Ishikawa (cell line): ENCODE measurements around the gene MYO7B.

ENCODE experiments used
- CEBPB ChIP-seq: IDR thresholded peaks from 2 replicates; pipeline ENCODE4 v1.6.1; 2012
- CREB1 ChIP-seq: IDR thresholded peaks from 2 replicates; pipeline ENCODE4 v1.6.1; 2012; ENCODE audit warnings: low read depth
- EP300 ChIP-seq: IDR thresholded peaks from 2 replicates; pipeline ENCODE4 v1.6.1; 2012; ENCODE audit warnings: borderline replicate concordance
- FOXM1 ChIP-seq: IDR thresholded peaks from 2 replicates; pipeline ENCODE4 v1.6.1; 2012; ENCODE audit warnings: low read depth, borderline replicate concordance
- MAX ChIP-seq: IDR thresholded peaks from 2 replicates; pipeline ENCODE4 v1.6.1; 2012
- NFIC ChIP-seq: IDR thresholded peaks from 2 replicates; pipeline ENCODE4 v1.6.1; 2012
- TAF1 ChIP-seq: IDR thresholded peaks from 2 replicates; pipeline ENCODE4 v1.6.1; 2012; ENCODE audit warnings: low read depth, mild to moderate bottlenecking
- TCF12 ChIP-seq: IDR thresholded peaks from 2 replicates; pipeline ENCODE4 v1.6.1; 2012; ENCODE audit warnings: low read depth
- YY1 ChIP-seq: IDR thresholded peaks from 2 replicates; pipeline ENCODE4 v1.6.1; 2012; ENCODE audit warnings: low read depth
- TF ChIP-seq, protein P1 (sequence below): IDR thresholded peaks from 2 replicates; pipeline ENCODE4 v1.6.1; 2012; ENCODE audit warnings: low read depth, mild to moderate bottlenecking

DNA sequence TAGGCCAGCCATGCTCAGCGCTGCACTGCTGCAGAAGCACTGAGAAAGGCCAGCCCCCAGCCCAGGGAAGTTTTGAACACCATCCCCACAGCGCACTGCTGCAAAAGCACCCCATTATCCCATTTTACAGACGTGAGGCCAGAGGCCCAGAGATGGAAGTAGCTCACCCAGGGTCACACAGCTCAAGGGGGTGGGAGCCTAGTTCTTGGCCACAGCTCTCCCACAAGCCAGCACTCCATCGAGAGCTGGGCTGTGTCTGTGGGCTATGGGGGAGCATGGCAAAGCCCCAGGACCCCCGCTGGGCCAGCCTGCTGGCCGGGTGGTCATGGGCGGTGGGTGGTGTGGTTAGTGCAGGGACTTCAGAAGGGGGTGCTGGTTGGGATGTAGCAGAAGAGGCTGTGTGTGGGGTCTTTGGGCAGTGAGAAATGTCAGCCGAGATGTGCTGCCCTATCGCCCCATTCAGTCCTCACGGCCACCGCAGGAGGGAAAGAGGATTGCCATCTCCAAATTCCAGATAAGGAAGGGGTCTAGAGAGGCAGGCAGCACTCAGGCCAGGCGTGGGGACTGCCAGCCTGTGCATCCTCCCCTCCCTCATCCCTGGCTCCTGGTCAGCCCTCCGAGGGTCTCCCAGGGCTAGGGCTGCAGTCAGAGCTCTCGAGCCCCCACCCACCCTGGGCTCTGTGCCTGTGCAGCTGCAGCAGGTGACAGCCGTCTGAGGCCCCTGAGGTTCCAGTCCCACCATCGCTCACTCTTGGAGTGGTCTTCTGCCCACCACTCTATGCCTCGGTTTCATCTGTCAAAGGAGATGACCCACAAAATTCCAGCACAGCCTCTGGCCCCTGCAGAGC, 93.5 kb downstream of the MYO7B start:
- TF ChIP-seq EP300: no peak
- TF ChIP-seq TAF1: no peak
- no peak for TF ChIP-seq TCF12
- TF ChIP-seq CEBPB: no peak
- no peak for TF ChIP-seq MAX
- TF ChIP-seq FOXM1: no peak
- TF ChIP-seq, protein P1, sequence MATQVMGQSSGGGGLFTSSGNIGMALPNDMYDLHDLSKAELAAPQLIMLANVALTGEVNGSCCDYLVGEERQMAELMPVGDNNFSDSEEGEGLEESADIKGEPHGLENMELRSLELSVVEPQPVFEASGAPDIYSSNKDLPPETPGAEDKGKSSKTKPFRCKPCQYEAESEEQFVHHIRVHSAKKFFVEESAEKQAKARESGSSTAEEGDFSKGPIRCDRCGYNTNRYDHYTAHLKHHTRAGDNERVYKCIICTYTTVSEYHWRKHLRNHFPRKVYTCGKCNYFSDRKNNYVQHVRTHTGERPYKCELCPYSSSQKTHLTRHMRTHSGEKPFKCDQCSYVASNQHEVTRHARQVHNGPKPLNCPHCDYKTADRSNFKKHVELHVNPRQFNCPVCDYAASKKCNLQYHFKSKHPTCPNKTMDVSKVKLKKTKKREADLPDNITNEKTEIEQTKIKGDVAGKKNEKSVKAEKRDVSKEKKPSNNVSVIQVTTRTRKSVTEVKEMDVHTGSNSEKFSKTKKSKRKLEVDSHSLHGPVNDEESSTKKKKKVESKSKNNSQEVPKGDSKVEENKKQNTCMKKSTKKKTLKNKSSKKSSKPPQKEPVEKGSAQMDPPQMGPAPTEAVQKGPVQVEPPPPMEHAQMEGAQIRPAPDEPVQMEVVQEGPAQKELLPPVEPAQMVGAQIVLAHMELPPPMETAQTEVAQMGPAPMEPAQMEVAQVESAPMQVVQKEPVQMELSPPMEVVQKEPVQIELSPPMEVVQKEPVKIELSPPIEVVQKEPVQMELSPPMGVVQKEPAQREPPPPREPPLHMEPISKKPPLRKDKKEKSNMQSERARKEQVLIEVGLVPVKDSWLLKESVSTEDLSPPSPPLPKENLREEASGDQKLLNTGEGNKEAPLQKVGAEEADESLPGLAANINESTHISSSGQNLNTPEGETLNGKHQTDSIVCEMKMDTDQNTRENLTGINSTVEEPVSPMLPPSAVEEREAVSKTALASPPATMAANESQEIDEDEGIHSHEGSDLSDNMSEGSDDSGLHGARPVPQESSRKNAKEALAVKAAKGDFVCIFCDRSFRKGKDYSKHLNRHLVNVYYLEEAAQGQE: no peak
- TF ChIP-seq YY1: no peak
- no peak for TF ChIP-seq CREB1
- TF ChIP-seq NFIC: no peak
